AG09319 (cell line): ENCODE measurements around the gene HELQ.

ENCODE experiments used
- DNase-seq: peaks from one replicate; pipeline ENCODE4 v3.0.0-alpha.2; 2010; ENCODE audit warnings: low read depth; ENCODE audit errors: extremely low read depth
- TF ChIP-seq, protein P1 (sequence below): IDR thresholded peaks from 2 replicates; pipeline ENCODE4 v1.5.1; 2011; ENCODE audit warnings: low read depth, mild to moderate bottlenecking, inconsistent platforms, low read length, moderate library complexity

Gene HELQ

GRCh38 chr4:83381173-83381572, 74.5 kb downstream of the HELQ start:
- TF ChIP-seq, protein P1, sequence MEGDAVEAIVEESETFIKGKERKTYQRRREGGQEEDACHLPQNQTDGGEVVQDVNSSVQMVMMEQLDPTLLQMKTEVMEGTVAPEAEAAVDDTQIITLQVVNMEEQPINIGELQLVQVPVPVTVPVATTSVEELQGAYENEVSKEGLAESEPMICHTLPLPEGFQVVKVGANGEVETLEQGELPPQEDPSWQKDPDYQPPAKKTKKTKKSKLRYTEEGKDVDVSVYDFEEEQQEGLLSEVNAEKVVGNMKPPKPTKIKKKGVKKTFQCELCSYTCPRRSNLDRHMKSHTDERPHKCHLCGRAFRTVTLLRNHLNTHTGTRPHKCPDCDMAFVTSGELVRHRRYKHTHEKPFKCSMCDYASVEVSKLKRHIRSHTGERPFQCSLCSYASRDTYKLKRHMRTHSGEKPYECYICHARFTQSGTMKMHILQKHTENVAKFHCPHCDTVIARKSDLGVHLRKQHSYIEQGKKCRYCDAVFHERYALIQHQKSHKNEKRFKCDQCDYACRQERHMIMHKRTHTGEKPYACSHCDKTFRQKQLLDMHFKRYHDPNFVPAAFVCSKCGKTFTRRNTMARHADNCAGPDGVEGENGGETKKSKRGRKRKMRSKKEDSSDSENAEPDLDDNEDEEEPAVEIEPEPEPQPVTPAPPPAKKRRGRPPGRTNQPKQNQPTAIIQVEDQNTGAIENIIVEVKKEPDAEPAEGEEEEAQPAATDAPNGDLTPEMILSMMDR: no peak
- DNase-seq: no peak

DNA sequence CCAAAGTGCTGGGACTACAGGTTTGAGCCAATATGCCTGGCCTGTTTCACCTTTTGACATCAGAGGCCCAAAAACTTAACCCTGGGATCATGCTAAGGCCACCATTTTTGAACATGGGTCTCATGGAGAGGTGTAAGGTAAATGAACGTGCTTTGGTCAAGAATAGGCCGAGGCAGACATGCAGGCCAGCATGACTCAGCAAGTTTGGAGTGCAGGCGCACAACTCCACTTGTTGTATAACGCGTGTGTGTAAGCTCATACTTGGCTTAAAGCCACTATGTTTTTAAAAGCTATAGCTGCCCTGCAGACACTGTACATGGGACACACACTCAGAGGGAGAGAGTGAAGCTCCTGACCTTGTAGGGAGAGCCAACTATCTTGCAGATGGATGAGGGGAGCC, 77.2 kb downstream of the HELQ start:
- DNase-seq: no peak
- TF ChIP-seq, protein P1: no peak

DNA sequence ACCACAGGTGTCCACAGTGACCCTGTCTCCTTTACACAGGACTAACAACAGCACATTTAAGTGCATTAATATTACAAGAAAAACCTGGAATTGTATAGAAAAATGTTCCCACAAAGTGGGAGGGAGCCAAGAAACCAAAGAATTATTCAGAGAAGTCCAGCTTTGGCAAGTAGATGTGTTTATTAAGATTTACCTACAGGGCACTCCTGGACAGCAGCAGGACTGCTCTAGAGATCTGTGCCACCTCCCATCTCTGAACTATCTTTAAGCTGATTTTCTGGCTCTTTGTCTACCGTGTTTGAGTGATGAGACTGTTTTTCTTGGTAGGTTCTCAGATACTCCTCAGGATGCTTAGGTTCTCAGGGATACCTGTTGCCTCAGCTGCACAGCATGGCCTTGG, 82.7 kb downstream of the HELQ start:
- TF ChIP-seq, protein P1: no peak
- no peak for DNase-seq

DNA sequence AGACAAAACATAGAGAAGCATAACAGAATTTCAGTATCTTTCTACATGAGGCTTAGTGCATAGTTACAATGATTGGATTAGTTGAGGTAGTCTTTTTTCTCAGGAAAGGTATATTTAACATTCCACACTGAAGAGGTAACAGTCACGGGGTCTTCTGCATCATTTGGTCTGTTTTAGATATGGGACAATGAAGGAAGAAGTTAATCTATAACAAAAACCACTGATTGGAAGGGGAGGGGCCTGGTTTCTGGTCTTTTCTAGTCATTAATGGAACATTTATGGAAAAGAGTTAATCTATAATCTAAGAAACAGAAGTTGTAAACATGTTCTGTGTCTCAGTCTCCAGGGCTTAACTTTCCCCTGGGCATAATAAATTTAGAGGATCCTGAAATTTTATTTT, 83.7 kb downstream of the HELQ start:
- DNase-seq: no peak
- TF ChIP-seq, protein P1: no peak

DNA sequence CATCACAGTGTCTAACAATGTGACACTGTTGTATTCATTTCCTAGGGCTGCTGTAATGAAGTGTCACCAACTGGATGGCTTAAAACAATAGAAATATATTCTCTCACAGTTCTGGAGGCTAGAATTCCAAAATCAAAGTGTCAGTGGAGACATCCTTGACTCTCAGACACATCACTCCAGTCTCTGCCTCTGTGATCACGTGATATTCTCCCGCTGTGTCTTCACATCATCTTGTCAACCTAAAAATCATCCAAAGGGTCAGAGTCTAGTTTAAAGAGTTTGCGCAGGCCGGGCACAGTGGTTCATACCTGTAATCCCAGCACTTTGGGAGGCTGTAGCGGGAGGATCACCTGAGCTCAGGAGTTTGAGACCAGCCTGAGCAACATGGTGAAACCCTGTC, 84.4 kb downstream of the HELQ start:
- no peak for DNase-seq

GRCh38 chr4:83370640-83370906, 85.0 kb downstream of the HELQ start:
- DNase-seq: no peak
- TF ChIP-seq, protein P1: no peak

More for the DNA sequence above, 84.4 kb downstream of the HELQ start:
- TF ChIP-seq, protein P1: no peak

DNA sequence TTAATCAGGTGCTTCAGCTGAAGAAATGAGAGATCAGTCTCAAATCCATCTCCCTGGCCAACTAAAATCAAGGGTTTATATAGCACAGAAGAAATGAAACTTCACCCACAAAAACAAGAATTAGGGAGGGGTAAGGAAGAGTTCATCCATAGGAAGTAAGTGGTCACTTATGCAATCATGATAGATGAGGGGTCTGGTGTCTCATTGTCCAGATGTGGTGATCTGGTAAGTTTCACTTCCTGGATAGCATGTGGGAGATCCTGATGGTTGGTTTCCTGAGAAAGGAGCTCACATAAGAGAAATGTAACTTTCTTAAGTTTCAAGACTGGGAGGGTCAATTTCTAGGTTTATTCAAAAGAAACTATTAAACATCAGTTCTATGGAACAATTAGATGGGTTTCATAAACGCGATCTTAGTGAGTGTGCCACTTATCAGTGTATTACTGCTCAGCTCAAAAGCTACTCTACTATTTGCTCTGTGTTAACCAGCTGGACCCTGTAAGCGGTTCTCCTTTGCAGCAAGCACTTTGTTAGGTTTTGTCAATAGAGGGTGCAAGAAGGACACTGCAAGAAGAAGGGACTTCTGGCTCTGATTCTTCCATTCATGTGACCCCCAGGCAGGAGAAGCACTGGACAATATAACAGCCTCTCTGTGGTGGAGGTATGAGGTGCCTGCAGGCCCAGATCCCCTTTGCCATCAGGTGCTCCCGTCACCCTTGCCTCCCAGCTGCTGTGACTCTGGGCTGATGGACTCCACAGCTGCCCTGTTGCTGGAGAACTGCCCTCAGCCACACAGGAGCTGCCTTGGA, 85.6 kb downstream of the HELQ start:
- no peak for DNase-seq
- TF ChIP-seq, protein P1: no peak
